Ovary (tissue), 3 donors: ENCODE results near the gene NCK1.
"Not testable (repeated sequence)": the region's sequence is repeated elsewhere in the genome, so short reads cannot be mapped to it uniquely, and the experiment has no call there.

Experiments used
- EP300 ChIP-seq: sonication (generic); formaldehyde crosslinking; IDR thresholded peaks from one replicate; pipeline ENCODE4 v1.6.1; 2017; ENCODE audit warnings: antibody characterized with exemption
- POLR2A ChIP-seq: fragments of 450-650 bp; IDR thresholded peaks from one replicate; pipeline ENCODE4 v1.6.1; 2017; ENCODE audit warnings: antibody characterized with exemption, mild to moderate bottlenecking, moderate library complexity
- TF ChIP-seq, protein P1 (sequence below), 3 donors: fragments of 450-650 bp in 2 of 3; fragments of 200-600 bp in 1 of 3; IDR thresholded peaks; one replicate each; pipeline versions ENCODE4 v1.5.1 to v1.8.0; 2016 to 2022; ENCODE audit warnings: antibody characterized with exemption in 3 of 3, mild to moderate bottlenecking in 1 of 3
- donor health status: DM: no; HTN: no; CAD: no.

DNA sequence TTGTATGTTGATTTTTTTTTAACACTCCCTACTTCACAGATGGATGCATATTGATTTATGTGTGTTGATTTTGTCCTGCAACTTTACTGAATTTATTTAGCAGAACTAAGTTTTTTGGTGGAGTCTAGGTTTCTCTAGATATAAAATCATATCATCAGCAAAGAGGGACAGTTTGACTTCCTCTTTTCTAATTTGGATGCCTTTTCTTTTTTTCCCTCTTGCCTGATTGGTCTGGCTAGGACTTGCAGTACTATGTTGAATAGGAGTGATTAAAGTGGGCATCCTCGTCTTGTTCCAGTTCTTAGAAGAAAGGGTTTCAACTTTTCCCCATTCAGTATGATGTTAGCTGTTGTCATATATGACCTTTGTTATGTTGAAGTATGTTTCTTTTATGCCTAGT lies 38.7 kb downstream of the NCK1 start:
- TF ChIP-seq, protein P1, sequence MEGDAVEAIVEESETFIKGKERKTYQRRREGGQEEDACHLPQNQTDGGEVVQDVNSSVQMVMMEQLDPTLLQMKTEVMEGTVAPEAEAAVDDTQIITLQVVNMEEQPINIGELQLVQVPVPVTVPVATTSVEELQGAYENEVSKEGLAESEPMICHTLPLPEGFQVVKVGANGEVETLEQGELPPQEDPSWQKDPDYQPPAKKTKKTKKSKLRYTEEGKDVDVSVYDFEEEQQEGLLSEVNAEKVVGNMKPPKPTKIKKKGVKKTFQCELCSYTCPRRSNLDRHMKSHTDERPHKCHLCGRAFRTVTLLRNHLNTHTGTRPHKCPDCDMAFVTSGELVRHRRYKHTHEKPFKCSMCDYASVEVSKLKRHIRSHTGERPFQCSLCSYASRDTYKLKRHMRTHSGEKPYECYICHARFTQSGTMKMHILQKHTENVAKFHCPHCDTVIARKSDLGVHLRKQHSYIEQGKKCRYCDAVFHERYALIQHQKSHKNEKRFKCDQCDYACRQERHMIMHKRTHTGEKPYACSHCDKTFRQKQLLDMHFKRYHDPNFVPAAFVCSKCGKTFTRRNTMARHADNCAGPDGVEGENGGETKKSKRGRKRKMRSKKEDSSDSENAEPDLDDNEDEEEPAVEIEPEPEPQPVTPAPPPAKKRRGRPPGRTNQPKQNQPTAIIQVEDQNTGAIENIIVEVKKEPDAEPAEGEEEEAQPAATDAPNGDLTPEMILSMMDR (IDR thresholded peaks at IDR 0.05), result not testable (repeated sequence)
- TF ChIP-seq POLR2A, EP300: not testable (repeated sequence)
